Right renal pelvis (tissue), 4 donors: ENCODE data around the gene TAB2. TPM values are rescaled to one million over a fixed set of nuclear protein-coding genes. Genes with fewer than 3 reads are reported as not detected.

ENCODE experiments used
- DNase-seq, 4 donors: peaks; one replicate each; pipeline ENCODE4 v3.0.0-alpha.2; 2013; ENCODE audit warnings: low read depth in 4 of 4, low spot score in 3 of 4, missing footprints in 1 of 4
- polyA plus RNA-seq, 4 donors: library from polyadenylated mRNA; unstranded; fragments of 120-200 nt; gene quantifications; one replicate each; pipeline ENCODE4 v1.2.1, GENCODE V29; 2013; ENCODE audit not compliant: insufficient read length in 4 of 4

Gene TAB2
- 100 to 1,000 TPM in 3 of 4 donors, 10 to 100 TPM in 1; 82.9 to 110 (median 104) TPM for polyA plus RNA-seq

GRCh38 chr6:149317644-149318571, at the start of gene TAB2:
TAB2 (plus strand) TSS chr6:149317712; CDS start chr6:149369998, 52,286 bp downstream.
- peak in 2 of 4 donors; percentile 26 to 49 for DNase-seq

DNA sequence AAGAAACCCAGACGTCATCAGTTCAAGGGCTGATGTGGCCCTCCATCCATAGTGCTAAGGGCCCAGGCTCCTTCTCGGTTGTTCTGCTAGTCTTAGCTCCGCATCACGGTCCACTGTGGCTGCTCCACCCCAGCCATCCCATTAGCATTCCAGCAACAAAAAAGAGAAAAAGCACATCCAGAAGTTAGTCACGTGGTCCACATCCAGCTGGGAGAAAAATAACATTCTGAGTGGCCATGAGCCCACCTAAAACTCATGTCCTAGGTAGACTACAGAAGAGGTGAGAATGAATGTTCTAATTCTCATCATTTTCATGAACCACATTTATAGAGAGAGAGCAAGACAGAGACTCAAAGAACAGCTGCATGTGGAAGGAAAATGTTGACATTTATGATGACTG, 49.4 kb upstream of the TAB2 start:
- DNase-seq = no peak

DNA sequence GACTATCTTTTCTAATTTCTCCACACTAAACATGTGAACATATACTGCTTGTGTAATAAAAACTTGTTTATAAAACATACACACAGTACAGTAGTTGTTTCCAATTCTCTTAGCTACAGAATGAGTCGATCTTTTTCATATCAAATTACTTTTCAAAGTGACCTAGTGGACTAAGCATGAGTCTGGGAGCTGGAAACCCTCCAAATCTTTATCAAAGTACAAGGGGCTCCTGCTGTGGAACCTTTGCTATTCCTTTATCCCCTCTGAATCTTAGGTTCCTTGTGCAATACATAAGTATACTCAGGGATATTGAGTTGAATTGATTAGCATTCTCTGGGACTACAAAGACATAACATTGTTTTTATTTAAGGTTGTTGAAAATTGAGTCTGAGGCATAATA, 48.7 kb upstream of the TAB2 start:
- DNase-seq = no peak

- no peak for DNase-seq
These were observed 46.9 kb upstream of the TAB2 start for GRCh38 chr6:149270616-149271015.

DNA sequence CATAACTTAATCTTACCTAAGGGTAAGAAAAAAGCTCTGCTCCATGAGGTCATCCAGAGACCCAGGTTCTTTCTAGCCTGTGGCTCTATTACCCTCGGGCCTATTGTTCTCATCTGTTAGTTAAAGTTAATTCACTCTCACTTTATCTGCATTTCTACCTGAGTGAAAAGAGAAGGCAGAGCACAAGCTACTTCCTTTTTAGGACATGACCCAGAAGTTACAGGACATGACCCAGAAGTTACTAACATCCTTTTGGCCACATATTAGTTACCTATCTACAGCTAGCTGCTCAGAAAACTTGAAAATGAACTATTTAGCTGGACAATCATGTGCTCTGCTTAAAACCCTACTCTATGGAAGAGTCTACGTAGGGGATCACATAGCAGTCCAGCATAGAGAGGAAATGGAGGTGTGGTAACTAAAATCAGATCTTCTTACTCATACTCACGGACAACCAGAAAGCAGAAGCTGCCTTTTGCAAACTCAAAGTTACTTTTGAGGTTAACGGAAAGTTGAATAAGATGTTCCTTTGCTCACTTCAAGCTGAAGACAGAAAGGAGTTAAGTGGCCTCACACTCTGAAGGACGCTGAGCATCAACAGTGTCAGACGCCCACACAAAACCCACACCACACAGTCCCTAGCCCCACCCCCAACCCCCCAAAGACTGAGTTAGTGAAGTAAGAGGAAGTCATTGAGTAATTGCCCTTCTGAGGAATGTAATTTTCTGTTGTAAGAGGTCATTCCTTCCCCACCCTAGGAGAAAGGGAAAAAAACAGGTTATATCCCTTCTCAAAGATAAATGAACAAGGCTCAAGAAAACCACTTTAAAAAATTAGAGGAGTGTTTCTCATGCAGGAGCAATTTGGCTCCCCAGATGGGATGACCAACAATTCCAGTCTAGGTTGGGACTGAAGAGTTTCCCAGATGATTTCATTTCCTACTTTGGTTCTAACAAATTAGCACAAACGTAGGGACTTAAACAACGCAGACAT, 45.9 kb upstream of the TAB2 start:
- no peak for DNase-seq

DNA sequence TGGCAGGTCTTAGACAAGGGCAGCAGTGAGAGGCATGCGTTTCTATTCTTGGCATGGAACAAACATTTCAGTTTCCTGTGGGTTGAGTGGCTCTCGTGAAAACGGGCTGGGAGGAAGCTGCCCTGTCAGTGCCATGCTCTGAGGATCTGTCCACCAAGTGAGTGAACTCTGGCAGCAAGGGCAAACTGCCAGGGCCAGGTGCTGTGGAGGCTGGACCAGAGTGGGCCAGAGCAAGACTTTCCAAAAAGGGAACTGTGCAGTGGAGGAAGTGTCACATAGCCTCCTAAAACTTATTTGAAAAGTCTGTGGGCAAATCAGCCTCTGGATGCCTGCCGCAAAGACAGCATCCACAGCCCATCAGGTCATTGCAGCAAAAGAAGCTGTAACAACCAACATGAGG, 44.2 kb upstream of the TAB2 start:
- no peak for DNase-seq

- DNase-seq = no peak
These were observed 41.9 kb upstream of the TAB2 start for GRCh38 chr6:149275621-149276020.

- DNase-seq = no peak
These were observed 39.9 kb upstream of the TAB2 start for GRCh38 chr6:149277621-149278020.

GRCh38 chr6:149278997-149279396, 38.5 kb upstream of the TAB2 start:
- no peak for DNase-seq

GRCh38 chr6:149284904-149285303, 32.6 kb upstream of the TAB2 start:
- no peak for DNase-seq

DNA sequence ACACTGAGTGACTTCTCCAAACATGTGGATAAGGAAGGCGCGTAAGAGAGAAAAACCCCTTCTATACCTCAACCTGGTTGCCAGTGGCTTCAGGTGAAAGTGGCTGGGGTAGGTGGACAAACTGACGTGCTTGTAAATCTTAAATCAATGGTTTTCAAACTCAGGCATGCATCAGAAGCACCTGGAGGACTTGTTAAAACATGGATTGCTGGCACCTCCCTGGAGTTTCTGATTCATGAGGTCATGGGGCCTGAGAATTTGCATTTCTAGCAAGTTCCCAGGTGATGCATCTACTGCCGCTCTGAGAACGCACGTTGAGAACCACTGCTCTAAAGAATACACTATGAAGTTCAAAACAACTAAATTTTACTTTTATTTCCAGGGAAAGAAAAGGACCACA, 31.9 kb upstream of the TAB2 start:
- DNase-seq = no peak

DNA sequence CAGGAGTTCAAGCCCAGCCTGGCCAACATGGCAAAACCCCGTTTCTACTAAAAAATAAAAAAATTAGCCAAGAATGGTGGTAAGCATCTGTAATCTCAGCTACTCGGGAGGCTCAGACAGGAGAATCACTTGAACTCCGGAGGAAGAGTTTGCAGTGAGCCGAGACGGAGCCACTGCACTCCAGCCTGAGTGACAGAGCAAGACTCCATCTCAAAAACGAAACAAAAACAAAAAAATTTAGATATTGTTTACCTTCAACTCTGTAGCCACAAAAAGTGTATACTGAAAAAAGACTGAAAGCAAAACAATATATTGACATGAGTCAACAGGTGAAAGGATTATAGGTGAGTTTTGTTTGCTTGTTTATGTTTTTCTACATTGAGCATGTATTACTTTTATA, 30.6 kb upstream of the TAB2 start:
- DNase-seq = no peak

DNA sequence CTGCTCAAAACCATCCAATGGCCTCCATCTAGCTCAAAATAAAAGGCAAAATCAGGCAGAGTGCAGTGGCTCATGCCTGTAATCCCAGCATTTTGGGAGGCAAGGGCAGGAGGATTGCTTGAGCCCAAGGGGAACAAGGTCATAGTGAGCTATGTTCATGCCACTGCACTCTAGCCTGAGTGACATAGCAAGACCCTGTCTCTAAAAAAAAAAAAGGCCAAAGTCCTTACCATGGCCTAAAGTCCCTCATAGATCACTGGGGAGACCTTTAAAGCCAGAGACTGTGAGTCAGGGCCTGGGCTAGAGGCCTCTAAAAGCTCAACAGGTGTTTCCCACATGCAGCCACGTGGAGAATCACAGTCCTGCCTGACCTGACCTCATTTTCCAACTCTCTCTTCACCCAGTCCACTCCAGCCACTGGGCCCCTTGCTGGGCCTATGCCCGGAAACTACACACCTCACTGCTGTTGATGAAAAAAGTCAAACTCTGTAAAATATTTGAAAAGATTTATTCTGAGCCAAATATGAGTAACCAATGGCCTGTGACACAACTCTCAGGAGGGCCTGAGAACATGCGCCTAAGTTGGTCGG, 28.2 kb upstream of the TAB2 start:
- no peak for DNase-seq

DNA sequence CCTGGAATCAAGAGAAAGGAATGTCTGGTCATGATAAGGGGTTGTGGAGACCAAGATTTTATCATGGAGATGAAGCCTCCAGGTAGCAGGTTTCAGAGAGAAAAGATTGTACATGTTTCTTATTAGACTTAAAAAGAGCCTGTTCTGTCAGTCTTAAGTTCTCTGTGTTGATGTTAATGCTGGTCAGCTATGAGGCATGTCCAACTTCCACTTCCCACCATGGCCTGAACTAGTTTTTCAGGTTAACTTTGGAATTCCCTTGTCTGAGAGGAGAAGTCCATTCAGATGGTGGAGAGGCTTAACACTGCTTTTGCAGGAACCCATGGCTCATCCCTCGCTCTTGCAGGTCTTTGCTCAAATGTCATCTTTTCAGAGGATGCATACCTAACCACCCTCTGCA, 27.5 kb upstream of the TAB2 start:
- no peak for DNase-seq

DNA sequence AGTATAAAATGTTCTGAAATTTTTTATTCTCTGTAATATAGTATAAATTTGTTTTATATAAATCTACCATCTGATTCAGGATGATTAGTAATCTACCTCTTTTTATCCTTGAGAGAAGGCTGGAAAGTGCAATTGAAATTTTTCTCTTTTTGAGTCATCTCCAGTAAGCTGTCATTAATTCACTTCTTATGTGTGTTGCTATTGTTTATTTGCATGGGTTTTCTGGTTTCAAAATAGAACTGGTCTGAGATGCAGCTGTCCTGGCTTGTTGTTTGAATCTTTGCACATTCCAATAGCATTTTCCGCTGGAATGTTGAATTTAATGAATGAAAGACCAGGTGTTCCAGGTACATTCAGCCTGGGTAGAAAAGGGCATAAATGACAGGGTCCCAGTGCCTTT, 24.3 kb upstream of the TAB2 start:
- no peak for DNase-seq

DNA sequence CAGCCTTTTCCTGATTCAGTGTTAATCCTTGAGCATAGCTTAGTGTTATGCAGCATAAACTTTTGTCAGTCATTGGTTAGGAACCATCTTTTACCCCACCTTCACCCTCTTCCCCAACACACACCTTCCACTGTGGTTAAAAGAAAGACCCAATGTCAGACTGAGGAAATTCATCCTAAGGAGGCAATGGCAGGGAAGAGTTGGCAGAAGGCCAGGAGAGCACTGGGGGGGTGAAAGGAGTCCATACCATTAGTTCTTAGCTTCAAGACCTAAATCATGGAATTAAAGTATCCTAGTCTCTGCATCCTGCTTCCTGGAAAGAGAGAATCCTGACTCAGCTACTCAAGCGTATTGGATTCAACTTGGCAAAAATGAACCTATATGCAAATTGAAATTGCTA, 16.9 kb upstream of the TAB2 start:
- DNase-seq = no peak

DNA sequence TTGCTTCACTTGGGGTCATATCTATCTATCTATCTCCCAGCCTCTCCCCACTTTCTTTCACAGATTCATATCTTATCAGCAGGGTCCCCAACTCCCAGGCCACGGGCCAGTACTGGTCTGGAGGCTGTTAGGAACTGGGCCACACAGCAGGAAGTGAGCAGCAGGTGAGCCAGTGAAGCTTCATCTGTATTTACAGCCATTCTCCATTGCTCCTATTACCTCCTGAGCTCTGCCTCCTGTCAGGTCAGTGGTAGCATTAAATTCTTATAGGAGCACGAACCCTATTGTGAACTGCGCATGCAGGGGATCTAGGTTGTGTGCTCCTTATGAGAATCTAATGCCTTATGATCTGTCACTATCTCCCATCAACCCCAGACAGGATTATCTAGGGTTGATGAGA, 14.8 kb upstream of the TAB2 start:
- no peak for DNase-seq

DNA sequence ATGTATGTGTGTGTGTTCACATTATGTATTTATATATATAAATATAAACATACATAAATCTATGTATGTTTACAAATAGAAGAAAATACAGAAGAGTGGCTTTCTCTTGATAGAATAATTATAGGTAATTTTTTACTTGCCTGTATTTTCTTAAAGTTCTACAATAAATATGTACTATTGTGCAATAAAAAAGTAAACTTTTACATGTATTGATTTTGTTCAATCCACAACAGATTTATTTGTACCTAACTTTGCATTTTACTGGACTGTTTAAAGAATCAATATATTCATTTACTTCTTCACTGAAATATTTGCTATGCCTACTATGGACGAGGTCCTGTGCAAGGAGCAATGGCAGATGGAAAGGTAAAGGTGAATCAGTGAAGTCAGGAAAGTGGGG, 14.0 kb upstream of the TAB2 start:
- no peak for DNase-seq

GRCh38 chr6:149305372-149305771, 12.1 kb upstream of the TAB2 start:
- no peak for DNase-seq

GRCh38 chr6:149306967-149307366, 10.5 kb upstream of the TAB2 start:
- no peak for DNase-seq

DNA sequence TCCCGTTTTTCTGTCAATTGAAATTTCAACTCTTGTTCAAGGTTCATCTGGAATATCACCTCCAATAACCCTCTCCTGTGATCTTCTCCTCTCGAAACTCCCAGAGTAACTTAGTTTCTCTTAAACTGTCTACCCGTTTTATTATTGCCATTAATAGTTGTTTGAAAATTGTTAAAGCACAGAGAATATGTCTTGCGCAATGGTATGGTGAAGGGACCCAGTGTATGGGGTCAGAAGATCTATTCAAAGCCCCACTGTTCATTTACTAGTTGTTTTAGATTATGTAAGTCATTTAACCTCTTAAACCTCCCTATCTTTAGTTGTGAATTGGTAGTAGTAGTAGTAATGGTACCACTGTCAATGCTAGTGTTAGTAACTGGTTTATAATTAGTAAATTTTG, 6.2 kb upstream of the TAB2 start:
- DNase-seq = no peak
